GM04504 (cell line): ENCODE data around the gene PLEKHJ1.
A peak's percentile ranks its signal among the peaks of the same experiment; 100 is the strongest.

Experiments
- DNase-seq: peaks from one replicate; pipeline ENCODE4 v3.0.0-alpha.2; 2012; ENCODE audit warnings: low read depth

PLEKHJ1 gene

GRCh38 chr19:2269244-2270156, 33.4 kb upstream of the PLEKHJ1 start:
- peak; percentile 92 for DNase-seq

- no peak for DNase-seq
These were observed 32.7 kb upstream of the PLEKHJ1 start for GRCh38 chr19:2268861-2269243.

GRCh38 chr19:2268480-2268830, 32.3 kb upstream of the PLEKHJ1 start:
- DNase-seq = no peak

GRCh38 chr19:2266183-2266993, 30.3 kb upstream of the PLEKHJ1 start:
- DNase-seq = no peak

GRCh38 chr19:2261438-2262172, 25.5 kb upstream of the PLEKHJ1 start:
- no peak for DNase-seq

- no peak for DNase-seq
These were observed 24.2 kb upstream of the PLEKHJ1 start for GRCh38 chr19:2260341-2260805.

GRCh38 chr19:2259336-2259735, 23.2 kb upstream of the PLEKHJ1 start:
- no peak for DNase-seq

- no peak for DNase-seq
These were observed 20.0 kb upstream of the PLEKHJ1 start, which contains the start of gene JSRP1 for GRCh38 chr19:2255982-2256685. JSRP1 (minus strand) TSS chr19:2256417; CDS start chr19:2255314, 1,103 bp downstream.

GRCh38 chr19:2255112-2255845, 19.1 kb upstream of the PLEKHJ1 start:
- no peak for DNase-seq

GRCh38 chr19:2254064-2254872, 18.1 kb upstream of the PLEKHJ1 start:
- no peak for DNase-seq

- DNase-seq = no peak
These were observed 17.3 kb upstream of the PLEKHJ1 start for GRCh38 chr19:2253106-2254063.

GRCh38 chr19:2252797-2253105, 16.6 kb upstream of the PLEKHJ1 start:
- DNase-seq = no peak

GRCh38 chr19:2252055-2252796, 16.1 kb upstream of the PLEKHJ1 start:
- DNase-seq = no peak

- DNase-seq = no peak
These were observed 15.3 kb upstream of the PLEKHJ1 start for GRCh38 chr19:2251106-2252054.

GRCh38 chr19:2250766-2251105, 14.6 kb upstream of the PLEKHJ1 start:
- no peak for DNase-seq

GRCh38 chr19:2249880-2250765, 14.0 kb upstream of the PLEKHJ1 start:
- no peak for DNase-seq
